GM19455 (cell line): ENCODE data around the gene MYH11.
"Not testable (repeated sequence)": the region's sequence is repeated elsewhere in the genome, so short reads cannot be mapped to it uniquely, and the experiment has no call there.

ENCODE experiments used
- ATAC-seq: cut with Tn5 transposase; IDR thresholded peaks from one replicate; pipeline ENCODE4 v1.9.1; 2021; ENCODE audit not compliant: unreplicated experiment

The MYH11 gene

GRCh38 chr16:15682105-15682570, 174.7 kb downstream of the MYH11 start:
- no peak for ATAC-seq

GRCh38 chr16:15677447-15677846, 179.4 kb downstream of the MYH11 start:
- no peak for ATAC-seq

DNA sequence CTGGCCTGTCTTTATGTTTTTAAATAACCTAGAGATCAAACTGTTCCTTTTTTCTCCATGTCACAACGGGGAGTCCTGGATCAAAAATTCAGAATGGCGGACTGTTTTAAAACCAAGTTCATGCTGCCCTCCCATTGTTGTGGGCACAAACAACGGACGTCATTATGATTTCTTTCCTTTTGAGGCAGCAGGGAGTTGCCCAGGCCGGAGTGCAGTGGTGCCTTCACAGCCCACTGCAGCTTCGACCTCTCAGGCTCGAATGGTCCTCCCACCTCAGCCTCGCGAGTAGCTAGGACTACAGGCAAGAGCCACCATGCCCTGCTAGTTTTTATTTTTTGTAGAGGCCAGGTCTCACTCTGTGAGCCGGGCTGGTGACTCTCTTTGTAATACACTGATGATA, 180.3 kb downstream of the MYH11 start:
- no peak for ATAC-seq

- ATAC-seq, result no peak
Measured at GRCh38 chr16:15674571-15674970, 182.3 kb downstream of the MYH11 start.

DNA sequence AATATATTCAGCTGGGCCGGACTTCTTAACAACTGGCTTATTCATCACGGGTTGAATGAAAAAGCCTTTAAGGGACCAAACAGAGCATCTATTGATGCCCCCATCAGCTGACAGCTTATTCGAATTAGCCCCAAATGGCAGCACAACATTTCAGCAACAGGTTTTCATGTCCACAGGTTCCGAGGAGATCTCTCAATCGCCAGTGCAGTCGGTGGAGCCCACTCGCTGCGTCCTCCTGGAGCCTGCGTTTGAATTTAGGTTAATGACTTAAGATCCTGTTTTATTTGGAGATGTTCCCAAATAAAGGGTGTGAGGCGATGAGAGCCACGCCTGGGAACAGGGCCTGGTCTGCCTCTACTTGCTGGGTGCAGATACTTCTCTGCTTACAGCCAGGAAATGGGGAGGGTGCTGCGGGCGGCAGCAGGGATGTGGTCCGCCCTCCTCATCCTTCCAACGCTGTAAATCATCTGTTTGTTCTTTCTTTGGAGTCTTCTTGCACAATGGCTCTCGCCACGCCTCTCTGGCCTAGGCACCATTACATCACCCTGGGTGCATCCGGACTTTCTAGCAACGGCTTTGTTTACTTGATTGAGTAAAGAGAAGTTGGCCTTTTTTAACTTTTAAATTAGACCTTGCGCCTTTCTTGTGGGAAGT, 184.2 kb downstream of the MYH11 start:
- ATAC-seq, result no peak

GRCh38 chr16:15672127-15672513, 184.7 kb downstream of the MYH11 start:
- ATAC-seq, result not testable (repeated sequence)

- ATAC-seq, result no peak
Measured at GRCh38 chr16:15671530-15672117, 185.2 kb downstream of the MYH11 start.

DNA sequence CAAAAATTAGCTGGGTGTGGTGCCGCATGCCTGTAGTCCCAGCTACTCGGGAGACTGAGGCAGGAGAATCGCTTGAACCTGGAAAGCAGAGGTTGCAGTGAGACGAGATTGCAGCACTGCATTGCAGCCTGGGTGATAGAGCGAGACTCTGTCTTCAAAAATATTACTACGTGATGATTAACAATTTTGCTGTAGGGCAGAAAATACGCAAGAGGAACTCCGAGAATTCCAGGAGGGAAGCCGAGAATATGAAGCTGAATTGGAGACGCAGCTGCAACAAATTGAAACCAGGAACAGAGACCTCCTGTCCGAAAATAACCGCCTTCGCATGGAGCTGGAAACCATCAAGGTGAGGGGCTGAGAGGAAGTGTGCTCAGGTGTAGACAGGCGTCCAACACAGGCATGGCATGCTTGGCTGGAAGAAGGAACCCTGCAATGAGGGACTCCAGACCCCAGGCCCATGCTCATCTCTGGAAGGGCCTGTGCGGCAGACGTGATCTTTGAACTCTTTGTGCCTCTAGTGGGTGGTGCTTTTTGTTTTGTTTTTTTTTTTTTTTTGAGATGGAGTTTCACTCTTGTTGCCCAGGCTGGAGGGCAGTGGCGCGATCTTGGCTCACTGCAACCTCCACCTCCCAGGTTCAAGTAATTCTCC, 189.6 kb downstream of the MYH11 start:
- no peak for ATAC-seq

GRCh38 chr16:15665107-15665506, 191.7 kb downstream of the MYH11 start:
- no peak for ATAC-seq

- no peak for ATAC-seq
Measured at GRCh38 chr16:15660203-15660601, 196.6 kb downstream of the MYH11 start.

DNA sequence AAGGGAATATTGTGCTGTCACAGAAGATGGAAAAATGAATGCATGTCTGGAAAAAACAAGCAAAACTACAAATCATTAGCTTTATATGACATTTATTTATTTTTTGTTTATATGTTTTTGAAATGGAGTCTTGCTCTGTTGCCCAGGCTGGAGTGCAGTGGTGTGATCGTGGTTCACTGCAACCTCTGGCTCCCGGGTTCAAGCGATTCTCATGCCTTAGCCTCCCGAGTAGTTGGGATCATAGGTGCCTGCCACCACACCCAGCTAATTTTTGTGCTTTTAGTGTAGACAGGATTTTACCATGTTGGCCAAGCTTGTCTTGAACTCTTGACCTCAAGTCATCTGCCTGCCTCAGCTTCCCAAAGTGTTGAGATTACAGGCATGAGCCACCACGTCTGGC, 198.3 kb downstream of the MYH11 start:
- ATAC-seq, result no peak

DNA sequence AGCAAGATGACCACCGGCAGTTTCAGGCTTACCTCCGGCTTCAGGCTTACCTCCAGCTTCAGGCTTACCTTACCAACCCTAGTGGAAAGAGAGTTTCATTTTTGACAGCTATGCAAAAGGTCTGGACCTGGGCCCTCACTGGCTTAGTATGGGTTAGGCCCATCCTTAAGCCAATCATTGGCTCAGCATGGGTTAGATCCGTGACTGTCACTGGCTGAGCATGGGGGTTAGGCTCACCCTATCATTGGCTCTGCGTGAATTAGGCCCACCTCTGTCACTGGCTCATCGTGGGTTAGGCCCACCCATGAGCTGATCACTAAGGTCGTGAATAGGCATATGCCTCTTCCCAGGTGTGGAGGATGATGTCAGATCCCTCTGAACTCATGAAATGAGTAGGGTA, 198.7 kb downstream of the MYH11 start:
- no peak for ATAC-seq

DNA sequence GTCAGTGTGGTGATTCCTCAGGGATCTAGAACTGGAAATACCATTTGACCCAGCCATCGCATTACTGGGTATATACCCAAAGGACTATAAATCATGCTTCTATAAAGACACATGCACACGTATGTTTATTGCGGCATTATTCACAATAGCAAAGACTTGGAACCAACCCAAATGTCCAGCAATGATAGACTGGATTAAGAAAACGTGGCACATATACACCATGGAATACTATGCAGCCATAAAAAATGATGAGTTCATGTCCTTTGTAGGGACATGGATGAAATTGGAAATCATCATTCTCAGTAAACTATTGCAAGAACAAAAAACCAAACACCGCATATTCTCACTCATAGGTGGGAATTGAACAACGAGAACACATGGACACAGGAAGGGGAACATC, 201.3 kb downstream of the MYH11 start:
- not testable (repeated sequence) for ATAC-seq

DNA sequence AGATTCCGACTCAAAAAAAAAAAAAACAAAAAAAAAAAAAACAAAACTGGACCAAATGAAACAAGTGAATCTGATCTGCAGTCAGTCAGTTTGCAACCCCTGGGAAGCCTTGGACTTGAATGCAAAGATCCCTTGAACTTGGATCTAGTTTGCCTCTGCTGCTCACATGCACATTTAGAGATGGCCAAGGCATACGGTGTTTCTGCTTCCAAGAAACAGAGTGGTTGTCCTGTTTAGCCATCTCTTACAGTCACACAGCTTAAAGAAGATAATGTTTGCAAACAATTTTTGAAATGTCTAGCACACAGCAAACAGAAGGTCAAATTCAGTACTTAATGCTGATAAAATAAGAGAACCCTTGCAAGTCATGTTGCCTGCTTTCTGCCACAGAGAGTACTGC, 202.2 kb downstream of the MYH11 start:
- no peak for ATAC-seq

- no peak for ATAC-seq
Measured at GRCh38 chr16:15653227-15653626, 203.6 kb downstream of the MYH11 start.
